ENCODE results near the gene MTUS2. TPM values are rescaled to one million over a fixed set of nuclear protein-coding genes. Genes with fewer than 3 reads are reported as not detected.
A peak's percentile ranks its signal among the peaks of the same experiment; 100 is the strongest.

The MTUS2 gene
- total RNA-seq, 1 donor from 2014 or later = 6.8 TPM

GRCh38 chr13:29355029-29355428 lies 534.9 kb downstream of the MTUS2 start:
- Mint-ChIP-seq H3K4me3 (ENCODE audit: unreplicated experiment) (no peak overlapping the region), H3K9me3 (ENCODE audit: unreplicated experiment) (peaks cover 8% of the 10 kb centered on the region), H3K27me3 (ENCODE audit: unreplicated experiment) (peaks cover 9% of the 10 kb centered on the region), H3K4me1 (ENCODE audit: low read depth, unreplicated experiment) (peaks cover 29% of the 10 kb centered on the region), H3K27ac (ENCODE audit: unreplicated experiment) (no peak overlapping the region), H3K36me3 (ENCODE audit: unreplicated experiment) (no peaks in the 10 kb centered on the region)
- no peak for TF ChIP-seq CTCF (IDR thresholded peaks at IDR 0.05; ENCODE audit: partially characterized antibody, unreplicated experiment)
- no peak for DNase-seq

GRCh38 chr13:29359181-29359580 lies 539.0 kb downstream of the MTUS2 start:
- Mint-ChIP-seq H3K36me3 (ENCODE audit: unreplicated experiment) (no peaks in the 10 kb centered on the region), H3K27me3 (ENCODE audit: unreplicated experiment) (peaks cover 9% of the 10 kb centered on the region), H3K4me3 (ENCODE audit: unreplicated experiment) (peak overlapping the region; percentile 17), H3K9me3 (ENCODE audit: unreplicated experiment) (peaks cover 8% of the 10 kb centered on the region), H3K27ac (ENCODE audit: unreplicated experiment) (peak overlapping the region; percentile 57), H3K4me1 (ENCODE audit: low read depth, unreplicated experiment) (peaks cover 29% of the 10 kb centered on the region)
- no peak for TF ChIP-seq CTCF (IDR thresholded peaks at IDR 0.05; ENCODE audit: partially characterized antibody, unreplicated experiment)
- peak; percentile 48 for DNase-seq

- H3K27ac Mint-ChIP-seq (ENCODE audit: unreplicated experiment) = no peak overlapping the region
- peaks cover 4% of the 10 kb centered on the region for H3K27me3 Mint-ChIP-seq (ENCODE audit: unreplicated experiment)
- peaks cover 4% of the 10 kb centered on the region for H3K36me3 Mint-ChIP-seq (ENCODE audit: unreplicated experiment)
- peaks cover 8% of the 10 kb centered on the region for H3K9me3 Mint-ChIP-seq (ENCODE audit: unreplicated experiment)
- peak; percentile 17 for TF ChIP-seq CTCF (IDR thresholded peaks at IDR 0.05; ENCODE audit: partially characterized antibody, unreplicated experiment)
- H3K4me3 Mint-ChIP-seq (ENCODE audit: unreplicated experiment) = no peak overlapping the region
- no peak for DNase-seq
- peaks cover 7% of the 10 kb centered on the region for H3K4me1 Mint-ChIP-seq (ENCODE audit: low read depth, unreplicated experiment)
Observed at GRCh38 chr13:29361716-29362115, 541.6 kb downstream of the MTUS2 start.

- Mint-ChIP-seq H3K27me3 (ENCODE audit: unreplicated experiment) (peaks cover 4% of the 10 kb centered on the region), H3K27ac (ENCODE audit: unreplicated experiment) (no peak overlapping the region), H3K4me1 (ENCODE audit: low read depth, unreplicated experiment) (peaks cover 6% of the 10 kb centered on the region), H3K4me3 (ENCODE audit: unreplicated experiment) (no peak overlapping the region), H3K36me3 (ENCODE audit: unreplicated experiment) (peaks cover 4% of the 10 kb centered on the region), H3K9me3 (ENCODE audit: unreplicated experiment) (peaks cover 5% of the 10 kb centered on the region)
- peak; percentile 91 for TF ChIP-seq CTCF (IDR thresholded peaks at IDR 0.05; ENCODE audit: partially characterized antibody, unreplicated experiment)
- DNase-seq = peak; percentile 61
Observed at GRCh38 chr13:29362849-29363604, 542.9 kb downstream of the MTUS2 start.

GRCh38 chr13:29369060-29369743 lies 549.1 kb downstream of the MTUS2 start:
- Mint-ChIP-seq H3K4me1 (ENCODE audit: low read depth, unreplicated experiment) (no peaks in the 10 kb centered on the region), H3K4me3 (ENCODE audit: unreplicated experiment) (no peak overlapping the region), H3K9me3 (ENCODE audit: unreplicated experiment) (peaks cover 2% of the 10 kb centered on the region), H3K27ac (ENCODE audit: unreplicated experiment) (no peak overlapping the region), H3K27me3 (ENCODE audit: unreplicated experiment) (peaks cover 1% of the 10 kb centered on the region), H3K36me3 (ENCODE audit: unreplicated experiment) (peaks cover 11% of the 10 kb centered on the region)
- no peak for DNase-seq
- TF ChIP-seq CTCF (IDR thresholded peaks at IDR 0.05; ENCODE audit: partially characterized antibody, unreplicated experiment) = peak; percentile 60

Measured in glutamatergic neuron (in vitro differentiated cells).